Globus pallidus (tissue), 1 donor: ENCODE results near the gene B9D2.
A peak's percentile ranks its signal among the peaks of the same experiment; 100 is the strongest.

Experiments used
- DNase-seq: peaks from one replicate; pipeline ENCODE4 v3.0.0-alpha.2; 2015; ENCODE audit warnings: low spot score

The B9D2 gene

DNA sequence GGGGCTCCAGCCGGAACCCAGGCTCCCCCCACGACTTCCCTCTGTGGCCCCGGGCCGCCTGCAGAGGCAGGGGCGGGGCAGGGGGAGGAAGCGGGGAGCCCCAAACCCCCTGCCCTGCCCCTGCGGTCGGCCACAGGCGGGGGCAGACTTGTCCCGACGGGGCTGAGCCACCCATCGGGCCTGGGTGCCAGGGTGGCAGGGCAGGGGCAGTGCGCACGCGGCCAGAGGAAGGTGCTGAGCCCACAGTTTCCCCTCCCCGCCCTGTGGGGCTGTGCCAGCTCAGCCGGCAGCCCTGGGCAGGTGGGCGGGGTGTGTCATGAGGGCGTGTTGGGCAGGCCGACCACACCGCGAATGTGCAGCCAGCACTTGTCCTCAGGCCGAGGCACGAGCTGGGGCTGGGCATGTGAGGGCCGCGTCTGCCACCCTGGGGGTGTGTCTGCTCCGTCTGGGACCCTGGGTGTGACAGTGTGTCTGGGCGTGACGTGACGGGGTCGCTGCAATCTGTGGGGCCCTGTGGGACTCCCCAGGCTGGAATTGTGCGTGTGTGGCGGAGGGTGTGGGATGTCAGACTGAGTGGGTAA, 36.3 kb downstream of the B9D2 start:
- DNase-seq: peak; percentile 48

DNA sequence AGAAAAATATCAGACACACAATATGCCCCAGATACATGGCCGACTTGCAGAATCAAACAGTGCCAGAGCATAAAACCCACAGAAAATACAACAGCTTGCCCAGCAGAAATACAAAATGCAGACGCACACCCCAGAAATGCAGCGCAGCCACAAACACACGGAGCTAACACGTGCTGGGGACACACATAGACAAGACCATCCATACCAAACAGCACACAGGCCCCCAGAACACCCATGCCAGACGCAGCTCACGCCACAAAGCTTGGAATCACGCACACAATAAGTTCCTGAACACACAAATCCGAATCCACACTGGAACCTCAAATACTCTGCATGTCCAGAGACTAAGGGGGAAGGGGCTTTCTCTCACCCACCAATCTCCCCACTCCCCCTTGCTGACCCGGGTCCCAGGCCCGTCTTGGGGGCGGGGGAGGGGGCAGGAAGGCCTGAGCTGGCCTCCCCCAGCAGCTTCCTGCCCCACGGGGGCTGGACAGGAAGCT, 36.8 kb downstream of the B9D2 start:
- no peak for DNase-seq

DNA sequence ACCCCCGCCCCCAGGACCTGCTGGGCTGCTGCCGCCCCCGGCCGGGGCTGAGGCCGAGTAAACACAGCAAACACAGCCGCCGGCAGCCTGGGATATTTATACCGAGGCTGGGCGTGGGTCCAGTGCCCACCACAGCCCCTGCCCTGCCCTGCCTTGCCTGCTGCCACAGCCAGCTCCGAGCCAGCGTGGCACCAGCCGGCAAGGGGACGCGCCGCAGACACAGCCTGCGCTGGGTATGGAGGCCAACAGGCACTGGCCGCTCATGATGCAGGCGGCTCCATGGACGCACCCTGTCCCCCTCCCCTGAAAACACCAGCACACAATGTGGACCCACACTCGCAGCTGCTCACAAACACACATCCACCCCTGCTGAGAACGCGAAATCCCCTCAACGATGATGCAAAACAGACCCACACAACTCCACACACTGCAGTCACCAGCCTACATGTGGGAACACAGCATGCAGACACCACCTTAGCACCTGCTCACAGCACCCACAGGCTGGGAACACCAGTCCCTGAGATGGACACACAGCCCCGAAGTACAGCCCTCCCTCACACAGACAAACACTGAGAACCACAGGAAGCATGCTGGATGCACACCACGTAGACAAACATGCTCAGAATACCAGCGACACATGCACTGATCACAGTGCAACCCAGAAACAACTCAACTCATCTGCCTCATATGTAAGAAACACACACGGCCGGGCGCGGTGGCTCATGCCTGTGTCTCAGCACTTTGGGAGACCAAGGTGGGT, 37.8 kb downstream of the B9D2 start:
- no peak for DNase-seq

DNA sequence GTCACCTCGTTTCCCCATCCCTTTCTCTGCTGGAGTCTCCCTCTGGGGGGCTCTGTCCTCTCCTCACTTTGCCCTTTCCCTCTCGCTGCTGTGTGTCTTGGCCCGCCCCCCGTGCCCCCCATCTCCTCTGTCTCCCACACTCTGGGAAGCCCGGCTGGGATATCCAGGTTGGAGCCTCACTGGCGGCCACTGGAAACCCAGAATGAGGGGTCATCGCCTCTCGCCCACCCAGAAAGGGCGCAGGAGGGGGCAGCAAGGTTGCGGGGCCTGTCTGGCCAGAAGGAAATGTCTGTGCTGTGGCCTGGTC, 38.4 kb downstream of the B9D2 start:
- DNase-seq: no peak

DNA sequence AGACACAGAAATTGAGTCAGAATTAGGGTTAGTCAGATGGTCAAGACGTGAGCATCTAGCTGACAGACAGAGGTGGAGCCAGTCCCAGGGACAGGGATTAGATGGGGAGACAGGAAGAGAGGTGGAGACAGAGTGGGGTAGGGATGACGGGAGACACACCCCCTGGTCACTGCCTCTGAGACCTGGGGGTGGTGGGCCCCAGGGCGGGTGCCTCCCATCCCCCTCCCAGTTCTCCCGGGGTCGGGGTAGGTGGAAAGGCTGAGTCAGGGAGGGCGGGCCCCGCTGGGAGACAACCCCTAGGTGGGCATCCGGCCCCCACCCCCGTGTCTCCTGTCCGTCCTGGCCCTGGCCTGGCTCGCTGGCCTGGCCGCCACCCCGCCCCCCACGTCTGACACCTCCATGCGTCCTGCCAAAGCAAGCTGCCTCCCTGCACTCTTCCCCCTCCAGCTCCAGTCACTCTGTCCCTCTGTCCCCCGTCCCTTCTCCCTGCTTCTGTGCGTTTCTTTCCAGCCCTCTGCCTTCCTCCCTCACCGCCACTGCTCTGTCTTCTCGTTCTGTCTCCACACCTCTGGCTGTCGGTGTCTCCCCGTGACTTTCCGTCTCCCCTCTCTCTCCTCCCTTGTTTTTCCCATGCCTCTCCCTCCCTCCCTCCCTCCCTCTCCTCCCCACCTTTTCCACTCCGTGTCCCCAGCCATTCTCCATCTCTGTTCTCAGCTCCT, 38.9 kb downstream of the B9D2 start:
- DNase-seq: no peak

DNA sequence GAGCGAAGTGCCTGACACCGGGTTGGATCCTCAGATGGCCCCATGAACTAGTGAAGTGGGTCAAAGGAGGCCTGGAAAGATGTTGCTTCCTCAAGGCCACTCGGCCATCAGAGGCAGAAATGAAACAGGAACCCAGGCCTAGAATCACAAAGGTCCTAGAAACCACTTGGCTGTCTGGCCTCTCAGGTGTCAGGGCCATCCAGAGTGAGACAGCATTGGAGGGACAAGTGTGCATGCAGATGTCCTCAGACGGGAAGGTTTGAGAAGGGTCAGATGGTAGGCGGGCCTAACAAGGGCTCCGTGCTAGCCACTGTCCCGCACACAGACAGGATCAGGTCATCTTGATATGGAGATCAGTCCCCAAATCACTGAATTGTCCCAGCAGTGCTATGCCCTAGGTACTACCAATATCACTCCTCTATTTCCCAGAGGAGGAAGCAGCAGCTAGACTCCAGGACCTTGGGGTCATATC, 39.7 kb downstream of the B9D2 start:
- no peak for DNase-seq

DNA sequence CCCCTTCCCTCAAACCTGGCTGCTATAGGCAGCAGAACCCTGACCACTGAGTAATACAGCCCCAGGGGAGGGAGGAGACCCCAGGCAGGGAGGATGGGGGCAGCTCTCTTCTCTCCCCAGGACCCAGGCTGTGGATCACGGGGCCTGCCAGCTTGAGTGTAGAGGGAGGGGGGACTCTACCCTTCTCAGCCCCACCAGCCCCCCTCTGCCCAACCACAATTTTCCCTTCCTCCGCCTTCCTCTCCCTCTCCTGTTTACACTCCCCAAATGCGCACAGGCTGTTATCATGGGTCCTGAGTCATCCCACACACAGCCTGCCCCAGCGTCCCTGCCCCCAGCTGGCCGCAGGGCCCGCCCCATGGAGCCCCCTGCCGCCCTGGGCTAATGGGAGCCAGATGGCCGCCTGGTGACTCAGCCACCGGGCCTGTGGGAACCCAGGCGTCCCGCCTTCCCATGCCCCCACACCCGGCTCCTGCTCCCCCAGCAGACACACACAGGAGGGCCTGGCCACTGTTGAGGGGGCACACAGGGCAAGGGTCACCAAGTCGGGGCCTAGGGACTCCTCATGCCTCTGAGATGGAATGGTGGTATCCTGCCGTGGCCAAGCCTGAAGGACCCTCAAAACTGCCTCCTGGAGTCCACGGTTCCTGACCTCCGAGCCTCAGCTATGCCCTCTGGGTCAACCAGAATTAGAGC, 40.4 kb downstream of the B9D2 start:
- DNase-seq: no peak

DNA sequence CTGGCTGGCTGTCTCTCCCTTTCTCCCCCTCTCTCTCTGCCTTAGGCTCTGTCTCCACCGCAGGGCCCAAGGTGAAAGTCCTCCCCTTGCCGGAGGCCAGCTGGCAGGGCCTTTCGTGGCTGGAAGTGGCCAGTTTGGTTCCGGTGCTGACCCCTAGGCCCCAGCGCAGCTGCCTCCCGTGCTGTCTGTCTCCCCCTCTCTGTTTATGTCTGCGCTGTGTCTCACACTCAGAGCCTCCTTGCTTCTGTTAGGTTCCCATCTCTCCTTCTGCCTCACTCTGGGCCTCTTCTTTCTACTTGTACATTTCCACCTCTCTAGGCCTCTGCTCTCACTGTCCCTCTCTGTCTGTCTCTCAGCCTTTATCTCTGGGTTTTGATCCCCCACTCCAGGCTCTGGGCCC, 40.9 kb downstream of the B9D2 start:
- no peak for DNase-seq

DNA sequence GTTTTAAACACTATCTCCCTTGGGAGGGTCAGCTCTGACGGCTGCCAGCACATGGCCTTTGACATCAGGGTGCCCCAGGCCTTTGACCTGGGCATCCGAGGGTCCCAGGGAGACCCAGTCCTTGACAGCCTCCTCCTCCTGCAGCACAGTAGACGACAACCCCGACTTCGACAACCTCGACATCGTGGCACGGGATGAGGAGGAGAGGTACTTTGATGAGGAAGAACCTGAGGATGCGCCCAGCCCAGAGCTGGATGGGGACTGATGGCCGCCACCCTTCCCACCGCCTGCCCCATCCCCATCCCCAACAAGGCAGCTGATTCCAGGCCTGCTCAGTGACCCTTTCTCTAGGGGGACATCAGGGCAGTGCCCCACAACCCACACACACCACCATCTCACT, 41.5 kb downstream of the B9D2 start:
- no peak for DNase-seq

DNA sequence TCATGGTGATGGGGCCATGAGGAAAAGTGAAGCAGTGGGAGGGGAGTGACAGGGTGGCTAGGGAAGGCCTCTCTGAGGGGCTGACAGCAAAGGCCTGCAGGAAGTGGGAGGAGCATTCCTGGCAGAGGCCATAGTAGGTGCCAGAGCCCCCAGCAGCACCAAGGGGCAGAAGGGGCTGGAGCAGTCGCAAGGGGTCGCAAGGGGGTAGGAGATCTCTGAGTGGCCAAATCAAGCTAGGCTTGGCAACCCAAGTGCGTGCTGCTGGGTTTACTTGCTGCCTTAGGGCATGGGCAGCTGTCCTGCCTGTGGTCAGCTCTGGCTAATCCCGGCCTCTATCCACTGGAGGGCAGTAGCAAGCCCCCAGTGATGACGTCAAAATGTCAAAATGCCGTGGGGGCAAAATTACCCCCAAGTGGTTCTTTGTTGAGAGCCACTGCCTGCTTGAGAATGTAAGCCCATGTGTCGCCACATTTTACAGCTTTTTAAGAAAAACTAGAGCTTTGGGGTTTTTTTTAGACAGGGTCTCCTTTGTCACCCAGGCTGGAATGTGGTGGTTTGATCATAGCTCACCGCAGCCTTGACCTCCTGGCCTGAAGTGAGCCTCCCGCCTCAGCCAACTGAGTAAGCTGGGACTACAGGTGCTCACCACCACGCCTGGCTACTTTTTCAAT, 42.2 kb downstream of the B9D2 start:
- no peak for DNase-seq

DNA sequence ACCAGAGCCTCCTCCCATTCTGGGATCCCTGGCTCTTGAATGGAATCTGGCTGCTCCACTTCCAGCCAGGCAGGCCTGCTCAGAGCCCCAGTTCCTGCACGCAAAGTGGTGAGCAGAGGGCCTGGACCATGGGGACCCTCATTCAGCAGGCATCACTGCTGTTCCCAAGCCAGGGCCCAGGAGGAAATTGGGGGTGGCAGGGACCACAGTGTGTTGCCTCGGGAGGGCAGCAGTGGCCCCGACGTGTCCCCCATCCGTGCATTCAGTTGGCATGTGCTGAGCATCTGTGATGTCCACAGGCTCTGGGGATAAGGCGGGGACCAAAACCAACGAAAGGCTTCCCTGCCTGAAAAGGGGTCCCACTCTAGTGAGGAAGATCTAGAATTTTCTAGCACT, 42.7 kb downstream of the B9D2 start:
- DNase-seq: no peak

DNA sequence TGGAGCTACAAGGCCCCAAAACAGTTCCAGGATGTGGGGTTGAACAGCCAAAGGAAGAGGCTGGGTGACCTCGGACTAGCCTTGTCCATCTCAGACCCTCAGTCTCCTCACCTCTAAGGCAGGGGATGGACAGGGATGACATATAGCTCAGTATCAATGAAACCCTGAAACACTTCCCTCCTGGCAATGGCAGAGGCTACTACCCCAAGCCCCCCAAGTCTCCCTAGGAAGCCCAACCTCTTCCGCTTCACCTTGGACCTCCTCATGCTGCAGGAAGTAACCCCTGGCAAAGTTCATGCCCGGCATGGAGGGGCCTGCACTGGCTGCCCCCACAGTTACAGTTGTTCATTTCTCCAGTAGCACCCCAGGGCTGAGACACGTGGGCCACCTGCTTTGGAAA, 43.4 kb downstream of the B9D2 start:
- no peak for DNase-seq

DNA sequence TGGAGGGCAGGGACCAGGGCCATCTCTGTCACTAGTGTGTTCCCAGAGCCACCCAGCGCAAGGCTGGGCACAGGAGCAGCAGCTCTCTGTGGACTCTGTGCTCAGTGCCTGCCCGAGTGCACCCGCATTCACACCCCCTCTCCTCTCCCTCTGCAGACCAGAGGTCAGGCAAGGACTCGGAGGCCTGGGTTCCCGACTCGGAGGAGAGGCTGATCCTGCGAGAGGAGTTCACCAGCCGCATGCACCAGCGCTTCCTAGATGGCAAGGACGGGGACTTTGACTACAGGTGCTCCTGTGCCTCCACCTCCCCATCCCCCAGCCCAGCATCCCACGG, 43.8 kb downstream of the B9D2 start:
- no peak for DNase-seq

DNA sequence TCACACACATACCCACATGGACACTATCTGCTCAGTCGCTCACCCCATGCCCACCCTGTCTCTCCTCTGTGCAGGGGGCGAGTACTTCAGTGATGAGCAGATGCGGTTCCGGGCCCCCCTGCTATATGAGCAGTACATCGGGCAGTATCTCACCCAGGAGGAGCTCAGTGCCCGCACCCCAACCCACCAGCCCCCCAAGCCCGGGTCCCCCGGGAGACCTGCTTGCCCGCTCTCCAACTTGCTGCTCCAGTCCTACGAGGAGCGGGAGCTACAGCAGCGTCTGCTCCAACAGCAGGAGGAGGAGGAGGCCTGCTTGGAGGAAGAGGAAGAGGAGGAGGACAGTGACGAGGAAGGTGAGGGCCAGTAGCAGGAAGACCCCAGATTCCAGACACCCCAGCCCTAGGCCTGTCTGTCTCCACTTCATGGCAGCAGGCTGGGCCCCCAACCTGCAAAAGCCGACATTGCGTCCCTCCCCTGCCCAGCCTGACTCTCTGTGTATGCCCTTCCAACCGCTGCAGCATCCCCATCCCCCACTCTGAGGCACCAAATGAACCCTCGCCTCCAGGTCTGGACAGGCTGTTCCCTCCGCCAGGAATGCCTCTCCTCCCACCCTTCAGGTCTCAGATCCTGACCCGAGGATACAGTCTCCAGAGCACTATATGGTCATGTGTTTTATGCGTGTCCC, 44.3 kb downstream of the B9D2 start:
- DNase-seq: no peak

DNA sequence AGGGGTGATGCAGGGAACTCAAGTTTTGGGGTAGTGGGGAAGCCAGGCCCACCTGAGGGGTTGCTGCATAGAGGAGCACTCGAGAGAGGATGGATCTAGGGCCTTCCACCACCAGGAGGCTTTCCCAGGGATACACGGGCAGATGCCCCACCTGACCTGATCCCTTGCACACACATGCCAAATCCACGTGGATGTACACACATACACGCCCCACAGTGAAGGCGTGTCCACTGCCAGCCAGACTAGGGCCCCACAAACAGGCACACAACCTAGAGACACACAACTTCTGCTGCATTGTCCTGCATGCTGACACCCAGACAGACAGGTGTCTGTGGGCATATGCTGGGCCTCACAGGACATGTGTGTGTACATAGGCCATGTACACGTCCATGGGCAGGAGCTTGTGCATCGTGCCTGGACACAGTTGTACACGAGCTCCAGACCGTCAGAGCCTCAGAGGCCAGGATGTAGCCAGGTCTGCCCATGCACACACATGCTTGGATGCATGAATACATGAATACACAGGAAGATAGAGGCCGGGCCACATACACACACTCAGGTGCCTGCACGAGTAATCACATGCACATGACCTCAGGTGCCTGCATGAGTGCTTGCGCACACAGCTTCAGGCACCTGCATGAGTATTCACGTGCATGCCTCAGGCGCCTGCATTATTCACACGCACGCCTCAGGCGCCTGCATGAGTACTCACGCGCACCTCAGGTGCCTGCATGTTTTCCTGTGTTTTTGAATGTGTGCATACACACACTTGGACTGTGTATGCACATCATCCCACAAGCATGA, 45.1 kb downstream of the B9D2 start:
- DNase-seq: no peak

DNA sequence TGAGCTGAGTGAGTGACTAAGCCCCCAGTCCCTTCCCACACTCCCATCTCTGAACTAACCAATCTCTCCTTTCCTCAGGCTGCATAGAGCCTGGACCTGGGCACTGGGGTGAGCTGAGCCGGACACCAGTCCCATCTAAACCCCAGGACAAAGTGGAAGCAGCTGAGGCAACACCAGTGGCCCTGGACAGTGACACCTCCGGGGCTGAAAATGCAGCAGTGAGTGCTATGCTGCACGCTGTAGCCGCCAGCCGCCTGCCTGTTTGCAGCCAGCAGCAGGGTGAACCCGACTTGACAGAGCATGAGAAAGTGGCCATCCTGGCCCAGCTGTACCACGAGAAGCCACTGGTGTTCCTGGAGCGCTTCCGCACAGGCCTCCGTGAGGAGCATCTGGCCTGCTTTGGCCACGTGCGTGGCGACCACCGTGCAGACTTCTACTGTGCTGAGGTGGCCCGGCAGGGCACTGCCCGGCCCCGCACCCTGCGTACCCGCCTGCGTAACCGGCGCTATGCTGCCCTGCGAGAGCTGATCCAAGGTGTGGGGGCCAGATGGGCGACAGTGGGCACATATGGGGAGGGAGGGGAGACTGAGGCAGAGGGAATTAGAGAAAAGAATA, 47.5 kb downstream of the B9D2 start:
- no peak for DNase-seq

DNA sequence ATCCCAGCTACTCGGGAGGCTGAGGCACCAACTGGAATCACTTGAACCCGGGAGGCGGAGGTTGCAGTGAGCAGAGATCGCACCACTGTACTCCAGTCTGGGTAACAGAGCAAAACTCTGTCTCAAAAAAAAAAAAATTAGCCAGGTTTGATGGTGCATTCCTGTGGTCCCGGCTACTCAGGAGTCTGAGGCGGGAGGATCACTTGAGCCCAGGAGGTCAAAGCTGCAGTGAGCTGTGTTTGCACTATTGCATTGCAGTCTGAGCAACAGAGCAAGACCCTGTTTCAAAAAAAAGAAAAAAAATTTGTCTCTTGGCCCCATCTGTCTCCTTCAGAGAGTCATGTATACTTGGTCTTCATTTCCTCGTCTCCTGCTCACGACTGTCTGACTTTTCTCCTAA, 52.3 kb downstream of the B9D2 start:
- DNase-seq: no peak

DNA sequence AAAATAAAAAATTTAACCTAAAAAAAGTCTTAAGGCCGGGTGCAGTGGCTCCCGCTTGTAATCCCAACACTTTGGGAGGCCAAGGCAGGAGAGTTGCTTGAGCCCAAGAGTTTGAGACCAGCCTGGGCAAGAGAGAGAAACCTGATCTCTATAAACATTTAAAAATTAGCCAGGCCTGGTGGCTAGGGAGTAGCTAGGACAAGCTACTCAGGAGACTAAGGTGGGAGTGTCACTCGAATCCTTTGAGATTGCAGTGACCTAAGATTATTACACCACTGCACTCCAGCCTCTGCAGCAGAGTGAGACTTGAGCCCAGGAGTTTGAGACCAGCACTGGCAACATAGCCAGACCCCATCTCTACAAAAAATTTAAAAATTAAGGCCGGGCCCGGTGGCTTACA, 52.9 kb downstream of the B9D2 start:
- DNase-seq: no peak

DNA sequence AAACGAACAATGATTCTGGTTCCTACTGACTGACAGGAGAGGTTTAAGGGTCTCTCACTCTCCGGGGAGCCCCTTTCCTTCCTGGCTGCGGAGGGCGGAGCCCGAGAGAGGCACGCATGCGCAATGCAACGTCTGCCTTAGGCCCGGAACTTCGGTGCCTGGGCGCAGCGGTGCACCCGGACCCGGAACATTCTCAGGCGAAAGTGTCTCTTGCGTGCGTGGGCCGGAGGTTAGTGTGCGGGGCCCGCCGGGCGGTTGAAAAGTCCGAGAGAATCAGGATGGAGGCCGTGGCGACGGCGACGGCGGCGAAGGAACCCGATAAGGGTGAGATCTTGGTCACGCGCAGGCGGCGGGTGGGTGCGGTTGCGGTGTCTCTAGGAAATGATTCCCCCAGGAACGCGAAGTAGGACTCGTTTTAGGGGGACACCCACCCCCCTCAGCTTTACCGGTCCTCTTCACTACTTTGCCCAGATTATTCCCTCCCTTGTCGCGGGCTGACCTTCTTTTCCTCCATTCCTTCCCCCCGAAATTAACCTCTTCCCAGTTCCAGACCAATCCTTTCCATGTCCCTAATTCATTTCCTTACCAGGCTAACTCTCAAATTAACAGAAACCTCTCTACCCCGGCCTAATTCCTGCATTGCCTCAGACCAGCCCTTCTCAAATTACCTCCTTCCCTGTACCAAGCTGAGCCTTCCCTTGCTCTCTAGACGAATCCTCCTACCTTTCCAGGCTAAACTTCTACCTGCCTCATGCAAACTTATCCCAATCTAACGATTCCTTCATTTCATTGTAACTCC, 53.7 kb downstream of the B9D2 start, which contains the start of gene CCDC97:
CCDC97 (plus strand) TSS at position 140 of the 799 bp plus-strand sequence; CDS start at position 279, 139 bp downstream.
- peak; percentile 86 for DNase-seq
